Activated naive CD4-positive, alpha-beta T cell treated with Interleukin-2 at 50 U/mL for 16 hours (primary cell): Measurements from ENCODE around the gene APOL1.
A peak's percentile ranks its signal among the peaks of the same experiment; 100 is the strongest.
"Not testable (repeated sequence)": the region's sequence is repeated elsewhere in the genome, so short reads cannot be mapped to it uniquely, and the experiment has no call there.

Experiments
- DNase-seq: peaks from one replicate; pipeline ENCODE4 v3.0.0-alpha.2; 2020

Gene APOL1

DNA sequence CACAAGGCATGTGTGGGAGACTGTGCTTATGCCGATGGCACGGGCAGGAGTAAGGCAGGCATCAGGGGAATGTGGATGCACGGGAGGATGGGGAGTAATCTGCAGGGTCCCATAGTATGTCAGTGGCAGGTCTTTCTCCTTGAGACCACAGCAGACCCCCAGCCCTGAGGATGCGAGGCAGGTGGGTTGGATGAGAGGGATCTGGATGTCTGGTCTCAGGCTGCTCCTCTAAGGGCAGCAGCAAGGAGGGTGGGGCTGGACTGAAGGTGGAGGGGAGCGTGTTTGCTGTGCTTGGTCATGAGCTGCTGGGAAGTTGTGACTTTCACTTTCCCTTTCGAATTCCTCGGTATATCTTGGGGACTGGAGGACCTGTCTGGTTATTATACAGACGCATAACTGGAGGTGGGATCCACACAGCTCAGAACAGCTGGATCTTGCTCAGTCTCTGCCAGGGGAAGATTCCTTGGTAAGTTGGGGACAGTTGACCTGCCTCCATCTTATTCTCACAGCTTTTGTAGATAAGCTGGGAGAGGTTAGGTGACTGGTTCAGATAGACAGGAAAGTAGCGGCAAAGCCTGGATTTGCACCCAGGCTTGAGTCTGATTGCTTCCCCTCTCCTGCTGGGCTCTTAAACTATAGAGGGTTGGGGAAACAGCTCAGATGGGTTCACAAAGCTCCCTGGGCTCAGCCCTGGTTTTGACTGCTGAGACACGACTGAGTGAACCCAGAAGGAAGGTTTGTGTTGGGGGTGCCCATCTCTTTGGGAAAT lies at the start of gene APOL1:
Gene APOL1 (plus strand): TSS at position 380 of the 769 bp plus-strand sequence. CDS start 1,823 bp downstream, outside the sequence.
- peak; percentile 57 for DNase-seq

DNA sequence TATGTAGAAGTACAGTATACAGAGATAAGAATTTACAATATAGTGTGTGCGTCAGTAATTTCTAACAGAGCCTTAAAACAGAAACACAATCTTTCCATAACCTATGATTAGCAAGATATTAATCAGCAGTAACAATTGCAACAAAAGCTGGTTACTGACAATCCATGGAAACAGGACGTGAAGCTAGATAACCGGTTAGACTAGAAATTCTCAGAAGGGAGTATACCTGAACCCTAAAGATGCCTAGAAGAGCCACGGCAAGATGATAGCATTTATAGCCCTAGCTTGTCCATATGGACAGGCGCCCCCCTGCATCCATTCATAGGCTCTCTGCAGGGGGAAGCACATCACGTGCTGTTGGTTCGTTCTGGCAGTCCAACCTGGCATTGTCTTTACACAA lies 49.5 kb upstream of the APOL1 start:
- not testable (repeated sequence) for DNase-seq

DNA sequence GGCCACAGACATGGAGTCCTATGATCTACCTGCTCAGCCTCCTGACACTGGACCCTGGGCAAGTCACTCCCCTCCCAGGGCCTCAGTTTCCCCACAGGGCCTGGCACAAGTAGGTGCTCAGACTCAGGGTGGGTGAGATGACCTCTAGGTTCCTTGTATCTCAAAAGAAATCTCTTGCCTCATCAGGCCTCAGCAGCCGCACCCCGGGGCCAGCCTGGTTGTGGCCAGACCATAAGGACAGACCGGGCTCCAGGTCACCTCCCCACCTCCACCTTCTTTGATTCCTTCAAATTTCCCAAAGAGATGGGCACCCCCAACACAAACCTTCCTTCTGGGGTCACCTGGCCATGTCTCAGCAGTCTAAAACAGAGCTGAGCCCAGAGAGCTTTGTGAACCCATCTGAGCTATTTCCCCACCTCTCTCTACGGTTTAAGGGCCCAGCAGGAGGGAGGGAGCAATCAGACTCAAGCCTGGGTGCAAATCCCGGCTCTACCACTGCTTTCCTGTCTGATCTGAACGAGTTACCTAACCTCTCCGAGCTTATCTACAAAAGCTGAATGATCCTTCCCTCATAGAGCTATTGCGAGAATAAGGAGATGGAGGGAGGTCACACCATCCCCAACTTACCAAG lies 48.8 kb upstream of the APOL1 start:
- no peak for DNase-seq

DNA sequence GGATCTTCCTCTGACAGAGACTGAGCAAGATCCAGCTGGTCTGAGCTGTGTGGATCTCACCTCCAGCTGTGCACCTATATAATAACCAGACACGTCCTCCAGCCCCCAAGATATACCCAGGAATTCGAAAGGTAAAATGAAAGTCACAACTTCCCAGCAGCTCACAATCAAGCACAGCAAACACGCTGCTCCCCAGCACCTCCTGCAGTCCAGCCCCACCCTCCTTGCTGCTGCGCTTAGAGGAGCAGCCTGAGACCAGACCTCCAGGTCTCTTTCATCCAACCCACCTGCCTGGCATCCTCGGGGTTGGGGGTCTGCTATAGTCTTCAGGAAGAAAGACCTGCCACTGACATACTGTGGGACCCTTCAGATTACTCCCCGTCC lies 48.3 kb upstream of the APOL1 start:
- no peak for DNase-seq

- DNase-seq: not testable (repeated sequence)
Measured at GRCh38 chr22:36205573-36205972, 47.4 kb upstream of the APOL1 start.

- DNase-seq: no peak
Measured at GRCh38 chr22:36206255-36206654, 46.7 kb upstream of the APOL1 start.

DNA sequence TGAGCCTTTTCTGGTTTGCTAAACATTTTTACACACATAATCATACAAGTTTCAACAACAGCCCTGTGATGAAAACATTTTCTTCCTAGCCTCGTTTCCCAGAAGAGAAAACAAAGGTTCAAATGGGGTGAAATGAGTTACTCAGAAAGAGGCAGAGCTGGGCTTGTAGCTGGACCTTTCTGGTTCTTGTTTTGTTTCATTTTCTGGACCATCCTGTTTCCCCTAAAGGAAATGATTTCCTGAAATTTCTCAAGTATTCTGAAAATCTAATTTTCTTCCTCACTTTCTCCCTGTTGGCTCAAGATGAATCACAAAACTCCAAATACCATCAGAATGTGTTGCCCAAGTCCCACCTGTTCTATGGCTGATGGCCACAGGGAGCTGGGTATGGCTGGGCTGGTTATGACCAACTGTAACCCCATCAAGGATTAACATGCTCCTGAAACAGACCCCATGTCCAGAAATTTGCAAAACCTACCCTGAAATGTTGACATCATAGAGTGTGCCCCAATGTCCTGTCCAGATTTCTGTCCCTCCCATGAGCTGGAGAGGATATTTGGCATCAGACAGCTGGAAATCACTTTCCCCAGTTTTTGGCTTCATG lies 44.7 kb upstream of the APOL1 start:
- DNase-seq: no peak

- no peak for DNase-seq
Measured at GRCh38 chr22:36208914-36209313, 44.0 kb upstream of the APOL1 start.

- DNase-seq: not testable (repeated sequence)
Measured at GRCh38 chr22:36209488-36209908, 43.4 kb upstream of the APOL1 start.

DNA sequence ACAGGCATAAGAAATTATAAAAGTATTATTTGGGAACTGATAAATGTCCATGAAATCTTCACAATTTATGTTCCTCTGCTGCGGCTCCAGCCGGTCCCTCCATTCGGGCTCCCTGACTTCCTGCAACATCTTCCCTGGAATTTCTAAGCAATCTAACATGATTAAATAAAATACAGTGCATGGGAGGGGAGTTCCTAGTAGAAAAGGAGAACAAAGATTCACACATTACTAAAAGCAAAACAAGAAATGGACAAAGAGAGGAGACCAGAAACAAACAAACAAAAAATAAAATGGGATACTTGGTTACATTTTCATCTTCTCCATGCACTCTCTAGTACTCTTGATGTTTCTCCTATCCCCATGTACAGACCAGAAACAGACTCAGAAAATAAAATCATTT lies 42.7 kb upstream of the APOL1 start:
- no peak for DNase-seq

GRCh38 chr22:36211237-36211861 lies 41.6 kb upstream of the APOL1 start:
- no peak for DNase-seq

- DNase-seq: no peak
Measured at GRCh38 chr22:36212901-36213300, 40.0 kb upstream of the APOL1 start.

GRCh38 chr22:36213586-36213985 lies 39.3 kb upstream of the APOL1 start:
- no peak for DNase-seq

DNA sequence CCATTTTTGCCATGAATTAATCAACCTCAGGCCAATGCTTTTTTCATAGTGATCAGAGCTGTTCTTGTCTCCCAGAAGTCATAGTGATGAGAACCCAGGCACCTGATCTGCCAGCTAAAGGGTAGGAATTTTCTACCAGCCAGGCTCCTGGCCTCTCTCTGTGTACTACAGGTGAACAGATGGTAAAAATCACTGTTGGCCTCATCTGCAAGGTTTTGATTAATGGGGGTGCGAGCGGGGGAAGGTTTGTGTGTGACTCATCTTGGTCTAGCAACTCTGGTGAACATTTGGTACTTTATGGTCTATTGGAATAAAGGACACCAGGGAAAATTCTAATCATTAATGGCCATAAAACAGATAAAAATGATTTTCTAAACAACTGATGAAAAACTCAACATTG lies 37.0 kb upstream of the APOL1 start:
- DNase-seq: no peak

GRCh38 chr22:36218648-36219193 lies 34.2 kb upstream of the APOL1 start:
- DNase-seq: no peak

- DNase-seq: no peak
Measured at GRCh38 chr22:36220451-36220921, 32.4 kb upstream of the APOL1 start.

DNA sequence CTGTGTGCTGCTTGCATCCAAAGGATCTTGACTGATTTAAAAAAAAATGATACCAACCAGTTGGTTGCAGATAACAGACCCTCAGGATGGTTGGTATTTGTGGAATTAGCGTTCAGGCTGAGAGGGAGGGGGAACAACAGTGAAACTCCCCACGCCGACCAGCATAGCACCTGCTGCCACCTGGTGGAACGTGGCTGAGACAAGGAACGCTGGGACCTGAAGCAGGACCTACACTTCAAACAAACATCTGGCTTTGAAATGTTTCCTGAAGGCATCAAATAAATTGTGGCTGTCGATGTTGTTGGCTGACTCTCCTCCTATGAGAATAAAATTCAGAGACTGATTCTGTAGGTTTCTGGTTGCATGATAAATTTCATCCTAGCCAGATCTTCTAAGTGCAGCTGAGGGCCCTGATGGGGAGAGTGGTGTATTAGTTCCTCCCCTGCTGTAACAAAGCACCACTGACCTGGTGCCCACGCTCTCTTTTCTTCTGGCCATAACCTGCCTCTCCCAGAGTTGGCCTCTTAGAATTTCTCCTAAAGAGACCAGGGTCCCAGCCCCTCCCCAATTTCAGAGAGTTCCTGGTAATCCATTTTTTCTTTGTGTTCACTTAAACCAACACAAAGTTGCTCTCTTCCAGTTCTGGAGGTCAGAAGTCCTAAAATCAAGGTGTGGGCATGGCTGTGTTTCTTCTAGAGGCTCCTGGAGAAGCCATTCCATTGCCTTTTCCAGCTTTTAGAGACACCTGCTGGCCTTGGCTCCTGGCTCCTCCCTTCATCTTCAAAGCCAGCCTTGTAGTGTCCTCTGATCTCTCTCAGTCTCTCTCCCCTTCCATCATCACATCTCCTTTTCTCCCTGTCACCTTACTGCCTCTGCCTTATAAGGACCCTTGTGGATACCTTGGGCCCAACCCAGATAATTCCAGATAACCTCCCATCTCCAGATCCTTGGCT lies 30.9 kb upstream of the APOL1 start:
- DNase-seq: peak; percentile 47

- DNase-seq: no peak
Measured at GRCh38 chr22:36222887-36223450, 30.0 kb upstream of the APOL1 start.

- DNase-seq: no peak
Measured at GRCh38 chr22:36223504-36223903, 29.4 kb upstream of the APOL1 start.

DNA sequence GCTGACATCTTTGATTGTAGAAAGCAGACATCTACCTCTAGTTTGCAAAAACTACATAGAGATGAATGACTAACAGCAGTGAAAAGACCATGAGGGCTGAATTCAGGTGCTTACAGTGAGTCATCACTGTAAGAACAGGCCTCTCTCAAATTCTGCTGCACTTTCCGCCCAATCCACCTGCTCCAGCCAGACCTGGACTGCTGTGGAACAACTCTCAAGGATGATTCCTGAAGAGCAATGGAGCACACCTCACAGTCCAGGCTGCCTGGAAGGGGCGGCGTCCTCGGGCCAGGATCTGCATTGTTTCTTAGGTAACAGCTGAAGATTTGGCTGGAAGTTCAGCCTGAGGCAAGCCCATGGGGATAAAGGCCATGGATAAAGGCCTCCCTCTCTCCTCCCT lies 28.7 kb upstream of the APOL1 start:
- no peak for DNase-seq

DNA sequence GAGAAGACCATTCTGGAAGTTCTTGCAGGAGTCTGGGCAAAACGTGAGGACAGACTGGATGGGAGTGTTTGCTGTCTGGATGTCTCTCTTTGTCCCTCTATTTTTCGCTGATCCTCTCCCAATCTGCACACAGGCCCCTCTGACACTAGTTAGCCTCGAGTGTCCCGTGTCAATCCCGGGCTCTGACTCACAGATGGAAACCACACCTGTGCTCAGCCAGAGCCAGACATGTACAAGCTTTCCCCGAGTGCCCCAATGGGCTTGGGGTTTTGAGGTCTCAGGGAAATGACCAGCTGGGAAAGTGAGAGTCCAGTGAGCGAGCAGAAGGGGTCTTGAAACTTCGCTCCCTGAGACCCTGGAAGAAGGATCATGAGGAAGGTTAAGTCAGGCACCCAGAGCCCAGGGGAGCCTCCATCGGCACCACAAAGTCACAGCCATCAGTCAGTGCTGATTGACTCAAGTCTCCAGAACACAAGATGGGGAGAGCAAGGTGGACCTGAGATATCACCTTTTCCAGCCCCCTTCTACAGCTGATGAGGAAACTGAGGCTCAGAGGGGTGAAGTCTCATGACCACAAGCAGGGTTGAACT lies 27.5 kb upstream of the APOL1 start:
- DNase-seq: no peak
